GM12878 (cell line): ENCODE data around the gene GPRC5C. TPM values are rescaled to one million over a fixed set of nuclear protein-coding genes. Genes with fewer than 3 reads are reported as not detected.
A peak's percentile ranks its signal among the peaks of the same experiment; 100 is the strongest.

ENCODE experiments used
- ATAC-seq: fragments of 200-7000 bp; cut with Tn5 transposase; 3 replicates; pipeline ENCODE4 v1.9.1; 2020; ENCODE audit warnings: mild to moderate bottlenecking, moderate library complexity
- BruUV-seq: library from RNA; stranded (reverse); fragments of 400-500 nt; replicated peaks from 2 replicates; lab custom pipeline; 2021; lab: Mats Ljungman, UMichigan
- CTCF ChIA-PET: fragments of 300-600 bp; sonication (Branson Sonifier 250); formaldehyde crosslinking; extraction: SDS; loops from one replicate; lab custom pipeline; 2021; ENCODE audit warnings: inconsistent platforms; lab: Yijun Ruan, JAX
- POLR2A ChIA-PET: fragments of 350-600 bp; formaldehyde crosslinking; extraction: SDS; loops from one replicate; lab custom pipeline; 2021; ENCODE audit warnings: inconsistent platforms; lab: Charles Lee
- RAD21 ChIA-PET: fragments of 300-600 bp; sonication (Branson Sonifier 250); formaldehyde crosslinking; loops from one replicate; lab custom pipeline; 2023; ENCODE audit warnings: antibody characterized with exemption; ENCODE audit not compliant: unreplicated experiment; lab: Charles Lee
- SMC1A ChIA-PET: fragments of 300-600 bp; sonication (Branson Sonifier 250); formaldehyde crosslinking; loops from one replicate; lab custom pipeline; 2023; ENCODE audit not compliant: unreplicated experiment, uncharacterized antibody; lab: Charles Lee
- DNase-seq: peaks from one replicate; pipeline ENCODE4 v3.0.0-alpha.2; 2011; ENCODE audit warnings: low read depth, low spot score
- FAIRE-seq: peaks from 3 replicates; lab custom pipeline; 2011; peaks lifted over from hg19 to GRCh38; lab: Jason Lieb, UNC
- H2AFZ ChIP-seq: 2 replicates; pipeline ENCODE4 v1.6.0; 2011; ENCODE audit warnings: low read depth, low read length, control low read depth; ENCODE audit not compliant: control insufficient read depth
- H3K27ac ChIP-seq: 2 replicates; pipeline ENCODE4 v1.5.1; 2011; ENCODE audit warnings: control low read depth; ENCODE audit not compliant: control insufficient read depth, insufficient read depth
- H3K27me3 ChIP-seq, 2 experiments: replicated peaks in 1 of 2; 2 replicates each; pipeline versions ENCODE4 v1.6.0 to v1.6.1; 2011; ENCODE audit warnings: low read length in 1 of 2; ENCODE audit not compliant: control insufficient read depth in 2 of 2, insufficient read depth in 2 of 2
- H3K36me3 ChIP-seq, 2 experiments: 2 replicates each; pipeline ENCODE4 v1.5.1; 2011; ENCODE audit warnings: low read length in 1 of 2; ENCODE audit not compliant: control insufficient read depth in 2 of 2, insufficient read depth in 2 of 2
- H3K4me1 ChIP-seq: 2 replicates; pipeline ENCODE4 v1.6.1; 2011; ENCODE audit warnings: mild to moderate bottlenecking, low read length, moderate library complexity, mixed read lengths; ENCODE audit not compliant: control insufficient read depth, insufficient read depth
- H3K4me2 ChIP-seq: 2 replicates; pipeline ENCODE4 v1.6.0; 2011; ENCODE audit warnings: control low read depth; ENCODE audit not compliant: control insufficient read depth, insufficient read depth
- H3K4me3 ChIP-seq: fragments of 200-600 bp; sonication (generic); 2 replicates; pipeline ENCODE4 v1.5.1; 2016
- H3K79me2 ChIP-seq: 2 replicates; pipeline ENCODE4 v1.6.0; 2011; ENCODE audit warnings: low read length; ENCODE audit not compliant: control insufficient read depth, insufficient read depth
- H3K9ac ChIP-seq: 2 replicates; pipeline ENCODE4 v1.8.0; 2011; ENCODE audit warnings: low read length, control low read depth, mixed read lengths; ENCODE audit not compliant: control insufficient read depth, insufficient read depth
- H3K9me3 ChIP-seq: replicated peaks from 3 replicates; pipeline ENCODE4 v1.5.1; 2011; ENCODE audit warnings: mild to moderate bottlenecking, low read length; ENCODE audit not compliant: control insufficient read depth, insufficient read depth
- H4K20me1 ChIP-seq: 2 replicates; pipeline ENCODE4 v1.6.0; 2011; ENCODE audit not compliant: control insufficient read depth, insufficient read depth
- BACH1 ChIP-seq: fragments of 450-650 bp; IDR thresholded peaks from 2 replicates; pipeline ENCODE4 v1.6.1; 2017; ENCODE audit warnings: mild to moderate bottlenecking, borderline replicate concordance
- CBFB ChIP-seq: IDR thresholded peaks from 2 replicates; pipeline ENCODE4 v1.6.1; 2016; ENCODE audit warnings: antibody characterized with exemption, low read depth
- ESRRA ChIP-seq: IDR thresholded peaks from 2 replicates; pipeline ENCODE4 v1.6.1; 2012; ENCODE audit warnings: mild to moderate bottlenecking, low read length, improper control_type of control experiment
- HDAC2 ChIP-seq: fragments of 200-600 bp; sonication (generic); IDR thresholded peaks from 2 replicates; pipeline ENCODE4 v1.6.1; 2017
- KAT2A ChIP-seq: conservative IDR thresholded peaks from 2 replicates; pipeline ENCODE4 v1.6.1; 2011; ENCODE audit warnings: low read depth, low read length; ENCODE audit not compliant: control insufficient read depth
- NRF1 ChIP-seq: conservative IDR thresholded peaks from 2 replicates; pipeline ENCODE4 v1.6.1; 2011; ENCODE audit warnings: mild to moderate bottlenecking, low read depth, low read length, improper control_type of control experiment
- PBX3 ChIP-seq: IDR thresholded peaks from 2 replicates; pipeline ENCODE4 v1.6.1; 2011; ENCODE audit warnings: mild to moderate bottlenecking, low read depth, low read length, moderate library complexity; ENCODE audit not compliant: insufficient replicate concordance
- RUNX3 ChIP-seq: IDR thresholded peaks from 2 replicates; pipeline ENCODE4 v1.6.1; 2012; ENCODE audit warnings: low read length, inconsistent platforms
- SMARCA5 ChIP-seq: fragments of 450-650 bp; IDR thresholded peaks from 2 replicates; pipeline ENCODE4 v1.6.1; 2017; ENCODE audit warnings: mild to moderate bottlenecking
- SP1 ChIP-seq: IDR thresholded peaks from one replicate; pipeline ENCODE4 v1.6.1; 2011; ENCODE audit warnings: low read depth, low read length
- SREBF2 ChIP-seq: IDR thresholded peaks from 2 replicates; pipeline ENCODE4 v1.6.1; 2012; ENCODE audit warnings: mild to moderate bottlenecking, low read length
- ZNF384 ChIP-seq: IDR thresholded peaks from 2 replicates; pipeline ENCODE4 v1.6.1; 2012; ENCODE audit warnings: low read depth, mild to moderate bottlenecking, low read length, improper control_type of control experiment, borderline replicate concordance
- WGBS: methylation state at CpG from one replicate; pipeline ENCODE4 v1.1.6; 2016; ENCODE audit warnings: low lambda C conversion rate; ENCODE audit not compliant: insufficient replicate concordance, insufficient coverage; ENCODE audit errors: missing lambda C conversion rate; 5-methylcytosine and 5-hydroxymethylcytosine counted together
- in situ Hi-C: fragments of 300-500 bp; cut with MboI; formaldehyde crosslinking; loops from 9 replicates; pipeline ENCODE4 v1.14.3; 2018; ENCODE audit warnings: mixed read lengths
- intact Hi-C: fragments of 100-400 bp; cut with micrococcal nuclease; formaldehyde crosslinking; loops from one replicate; pipeline ENCODE4 v1.14.2; 2022; ENCODE audit not compliant: unreplicated experiment
- polyA plus RNA-seq, 11 experiments: library from polyadenylated mRNA; depleted of rRNA in 4 of 11; unstranded in 6 of 11; stranded (reverse) in 5 of 11; fragments of >200 nt; fragmentation: Nextera tagmentation in 4 of 11; fragmentation: Illumina TruSeq in 1 of 11; extraction: Ambion mirVana in 4 of 11; extraction: Trizol in 1 of 11; gene quantifications; 1 replicate in 1 of 11; 2 replicates in 10 of 11; pipeline versions ENCODE4 v1.2.1 to v1.2.3, GENCODE V29; 2011 to 2016; ENCODE audit warnings: inconsistent platforms in 2 of 11, missing spikeins in 2 of 11, low read depth in 1 of 11
- total RNA-seq, 4 experiments: library from RNA; depleted of rRNA in 3 of 4; stranded (reverse); fragments of >200 nt in 3 of 4; fragmentation: Illumina TruSeq in 1 of 4; extraction: Trizol in 1 of 4; gene quantifications; 2 replicates each; pipeline versions ENCODE4 v1.2.1 to v1.2.3, GENCODE V29; 2013 to 2021

The GPRC5C gene
- total and polyA plus RNA-seq, 10 of the 15 experiments (the other 5 are each of a cell fraction or from before 2014, with no cell fraction given): 0.04 to 1.3 (median 0.36) TPM; not detected in 2

DNA sequence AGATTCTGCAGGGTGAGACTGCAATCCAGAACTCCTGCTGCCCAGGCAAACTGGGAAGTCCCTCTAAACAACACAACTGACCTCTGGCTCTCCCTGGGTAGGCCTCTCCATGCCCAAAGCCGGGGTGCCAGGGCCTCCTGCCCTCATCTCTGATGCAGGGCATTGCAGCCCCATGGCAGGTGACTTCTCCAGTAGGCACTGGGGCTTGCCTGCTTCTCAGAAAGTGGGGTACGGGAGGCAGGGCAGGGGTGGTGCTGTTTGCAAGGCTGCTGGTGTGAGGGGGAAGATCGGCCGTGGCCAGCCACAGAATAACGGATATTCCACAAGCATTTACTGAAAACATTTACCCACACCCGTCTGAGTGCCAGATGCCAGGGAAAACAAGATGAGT, 4.1 kb upstream of the GPRC5C start (continued):
- TF ChIP-seq SREBF2 (no peak), HDAC2 (no peak), CBFB (no peak)

- POLR2A ChIA-PET: interaction anchor here (2.6 kb wide), 1 partner anchor 12 kb away, joined by 11 read pairs; no protein-coding TSS in a partner anchor
- no peak overlapping the region for H3K4me3 ChIP-seq
- H3K4me1 ChIP-seq: peaks cover 17% of the 10 kb centered on the region
- no peaks in the 10 kb centered on the region for H4K20me1 ChIP-seq
- in situ Hi-C loops: no loop called here
- no peaks in the 10 kb centered on the region for H3K79me2 ChIP-seq
- no peak overlapping the region for H2AFZ ChIP-seq
- H3K9me3 ChIP-seq: no peaks in the 10 kb centered on the region; the same call in 2 of the 3 replicates
- H3K9ac ChIP-seq: no peak overlapping the region
- ATAC-seq (peak; percentile 56), DNase-seq (no peak), FAIRE-seq (no peak)
- intact Hi-C loops: loop anchor here (2.0 kb wide), 1 partner anchor 15 kb away; no protein-coding TSS in a partner anchor
- BruUV-seq: no TSS peak
- RAD21 ChIA-PET: interaction anchor here (0.6 to 1.7 kb wide), 6 partner anchors 9 to 50 kb away, joined by 3 to 13 read pairs (median 4); no protein-coding TSS in a partner anchor
- H3K36me3 ChIP-seq: no peaks in the 10 kb centered on the region
- peaks cover 3 to 11% of the 10 kb centered on the region in 2 experiments; a peak in 3 of 4 replicates for H3K27me3 ChIP-seq
- TF ChIP-seq SMARCA5: no peak
- TF ChIP-seq BACH1: no peak
- no peak for TF ChIP-seq RUNX3
- no peak for TF ChIP-seq SP1
- no peak for TF ChIP-seq ESRRA
- TF ChIP-seq KAT2A: no peak
- TF ChIP-seq ZNF384: no peak
- no peak for TF ChIP-seq NRF1
- TF ChIP-seq PBX3: no peak
- CTCF ChIA-PET: interaction anchor here (1.0 to 2.3 kb wide), 6 partner anchors 9 to 51 kb away, joined by 3 to 9 read pairs (median 4); no protein-coding TSS in a partner anchor
- SMC1A ChIA-PET: interaction anchor here (0.9 to 1.4 kb wide), 7 partner anchors 11 to 124 kb away, joined by 3 to 8 read pairs (median 4); no protein-coding TSS in a partner anchor
- 52% methylated on average over 19 of the region's 19 CpGs for WGBS
- H3K4me2 ChIP-seq: no peak overlapping the region
- H3K27ac ChIP-seq: no peak overlapping the region; the same call in 1 of the 2 replicates
Measured at GRCh38 chr17:74429604-74430384, 2.1 kb upstream of the GPRC5C start.
